NCI-H2171 (cell line): Measurements from ENCODE around the gene IQCF5.
"Not testable (repeated sequence)": the region's sequence is repeated elsewhere in the genome, so short reads cannot be mapped to it uniquely, and the experiment has no call there.

ENCODE experiments used
- DNase-seq: peaks from one replicate; lab custom pipeline; 2025; lab: John Stamatoyannopoulos, UW

Gene IQCF5

DNA sequence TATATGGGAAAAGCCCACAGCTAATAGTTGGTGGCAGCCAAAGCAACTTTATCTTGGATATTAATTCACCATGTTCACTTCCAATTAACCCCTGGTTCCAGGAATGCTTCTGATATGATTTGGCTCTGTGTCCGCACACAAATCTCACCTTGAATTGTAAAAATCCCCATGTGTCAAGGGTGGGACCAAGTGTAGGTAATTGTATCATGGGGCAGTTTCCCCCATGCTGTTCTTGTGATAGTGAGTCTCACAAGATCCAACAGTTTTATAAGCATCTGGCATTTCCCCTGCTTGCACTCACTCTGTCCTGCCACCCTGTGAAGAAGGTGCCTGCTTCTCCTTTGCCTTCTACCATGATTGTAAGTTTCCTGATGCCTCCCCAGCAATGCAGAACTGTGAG is 6.5 kb downstream of the IQCF5 start:
- DNase-seq, result not testable (repeated sequence)

DNA sequence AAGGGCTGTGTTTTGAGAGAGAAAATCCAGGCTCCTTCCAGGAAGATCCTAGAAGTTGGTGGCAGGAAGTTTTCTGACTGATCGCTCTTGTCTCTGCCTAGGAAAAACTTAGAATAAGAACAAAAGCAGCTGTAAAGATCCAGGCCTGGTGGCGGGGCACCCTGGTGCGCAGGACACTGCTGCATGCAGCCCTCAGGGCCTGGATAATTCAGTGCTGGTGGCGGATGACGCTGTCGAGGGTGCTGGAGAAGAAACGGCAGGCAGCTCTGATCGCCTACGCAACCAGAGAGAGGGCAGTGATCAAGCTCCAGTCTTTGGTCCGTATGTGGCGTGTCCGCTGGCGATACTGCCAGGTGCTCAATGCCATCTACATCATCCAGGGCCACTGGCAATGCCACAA is 12.5 kb downstream of the IQCF5 start:
- DNase-seq, result no peak

DNA sequence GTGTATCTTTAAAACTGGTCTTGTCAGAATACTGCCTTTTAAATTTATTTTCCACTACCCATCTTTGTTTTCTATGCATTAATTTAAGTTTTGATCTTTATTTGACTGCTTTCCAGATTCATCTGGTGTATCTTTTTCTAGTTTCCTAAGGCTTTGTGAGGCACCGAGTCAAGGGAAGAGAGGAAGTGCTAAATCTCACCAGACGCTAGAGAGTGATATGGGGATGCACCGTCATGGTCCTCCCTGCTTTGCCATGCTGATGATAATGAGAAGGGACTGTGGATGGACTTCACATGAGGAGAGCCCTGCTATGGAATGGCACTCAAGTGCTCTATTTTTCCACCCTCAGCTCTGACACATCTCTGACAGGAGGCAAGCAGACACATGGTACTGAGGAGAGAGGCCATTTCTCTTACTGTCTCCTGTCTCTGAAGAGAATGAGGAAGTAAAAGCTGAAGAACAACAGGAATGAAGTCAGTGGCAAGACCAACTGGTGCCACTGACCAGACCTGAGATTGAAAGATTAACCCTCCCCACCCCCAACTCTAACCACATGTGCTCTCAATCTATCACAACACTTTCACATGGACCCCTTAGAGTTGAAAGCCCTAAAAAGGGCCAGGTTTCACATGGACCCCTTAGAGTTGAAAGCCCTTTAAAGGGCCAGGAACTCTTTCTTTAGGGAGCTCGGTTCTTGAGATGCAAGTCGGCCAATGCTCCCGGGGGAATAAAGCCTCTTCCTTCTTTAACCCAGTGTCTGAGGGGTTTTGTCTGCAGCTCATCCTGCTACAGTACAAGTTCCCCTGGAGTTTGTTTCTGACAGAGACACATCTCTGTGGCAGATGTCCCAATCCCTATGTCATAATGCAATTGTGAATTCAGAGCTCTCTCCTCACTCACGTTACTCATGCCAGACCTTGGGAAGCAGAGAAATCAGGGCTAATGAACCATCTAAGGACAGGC is 14.4 kb downstream of the IQCF5 start, which contains the start of gene IQCF2:
Gene IQCF2 (plus strand): TSS at position 913 of the 963 bp plus-strand sequence. CDS start 52 bp downstream, outside the sequence.
- no peak for DNase-seq

DNA sequence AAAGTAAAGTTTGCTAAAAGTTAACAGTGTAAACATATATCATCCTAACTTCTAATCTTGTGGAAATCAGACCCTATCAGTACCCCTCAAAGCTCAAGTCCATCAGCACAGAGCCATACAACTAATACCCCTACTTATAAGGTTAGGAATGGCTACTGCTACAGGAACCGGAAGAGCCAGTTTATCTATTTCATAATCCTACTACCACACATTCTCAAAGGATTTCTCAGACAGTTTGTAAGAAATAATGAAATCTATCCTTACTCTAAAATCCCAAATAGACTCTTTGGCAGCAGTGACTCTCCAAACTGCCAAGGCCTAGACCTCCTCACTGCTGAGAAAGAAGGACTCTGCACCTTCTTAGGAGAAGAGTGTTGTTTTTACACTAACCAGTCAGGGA is 20.0 kb downstream of the IQCF5 start:
- DNase-seq, result not testable (repeated sequence)

DNA sequence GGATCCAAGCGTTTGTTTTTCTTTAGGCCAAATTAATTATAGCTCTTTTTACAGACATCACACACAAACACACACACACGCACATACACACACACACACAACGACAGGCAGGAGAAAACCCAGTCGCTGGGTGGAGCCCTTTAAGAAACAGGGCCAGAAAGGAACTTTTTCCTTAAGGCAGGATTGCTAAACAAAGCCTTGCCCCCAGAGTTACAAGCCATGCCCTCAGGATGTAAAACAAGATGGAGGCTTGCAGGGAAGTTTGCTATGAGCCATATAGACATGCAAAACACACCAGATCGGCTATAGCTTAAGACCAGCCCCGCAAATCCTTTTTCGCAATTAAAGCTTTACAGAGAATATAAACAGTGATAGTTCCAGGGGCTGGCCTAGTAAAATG is 30.3 kb downstream of the IQCF5 start:
- no peak for DNase-seq

DNA sequence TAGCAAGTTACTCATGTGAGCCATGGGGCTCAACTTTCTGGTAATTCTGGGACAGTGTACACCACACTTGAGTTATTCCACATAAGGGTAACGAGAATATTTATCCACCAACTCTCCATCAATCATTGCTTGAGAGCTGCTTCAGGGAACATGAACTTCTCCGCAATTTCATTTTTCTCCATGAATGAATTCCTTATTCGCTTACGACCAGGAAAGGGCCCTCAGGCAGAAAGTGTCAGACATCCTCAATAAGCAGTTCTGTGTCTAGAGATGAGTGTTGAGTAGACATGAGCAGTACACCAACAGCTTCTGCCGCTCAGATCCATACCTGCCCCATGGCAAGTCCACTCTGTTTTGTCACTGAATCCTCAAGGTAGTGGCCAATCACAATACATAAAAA is 38.8 kb downstream of the IQCF5 start:
- no peak for DNase-seq

DNA sequence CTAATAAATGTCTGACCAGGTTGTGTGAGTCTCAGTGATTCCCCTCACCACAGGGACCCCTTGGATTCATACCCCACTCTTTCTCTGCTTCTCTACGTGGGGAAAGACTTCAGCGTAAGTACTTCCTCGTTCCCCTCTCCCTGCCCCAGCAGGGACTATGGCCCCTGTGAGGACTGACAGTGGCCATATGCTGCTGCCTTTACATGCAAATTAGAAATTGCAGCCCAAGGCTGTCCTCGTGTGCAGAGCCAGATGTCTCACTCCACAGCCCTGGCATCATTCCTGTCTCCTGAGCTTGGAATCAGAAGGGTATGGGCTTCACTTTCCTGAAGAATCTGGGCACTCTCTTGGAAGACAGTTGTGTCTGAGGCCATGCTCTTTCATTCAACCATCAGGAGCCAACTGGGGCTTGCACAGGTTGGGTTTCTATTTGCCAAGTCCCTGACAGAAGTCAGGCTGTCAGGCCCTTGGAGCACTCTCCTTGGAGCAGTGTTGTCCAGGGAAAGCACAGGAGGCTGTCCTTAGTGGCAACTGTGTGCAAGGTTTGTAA is 44.5 kb downstream of the IQCF5 start:
- no peak for DNase-seq

DNA sequence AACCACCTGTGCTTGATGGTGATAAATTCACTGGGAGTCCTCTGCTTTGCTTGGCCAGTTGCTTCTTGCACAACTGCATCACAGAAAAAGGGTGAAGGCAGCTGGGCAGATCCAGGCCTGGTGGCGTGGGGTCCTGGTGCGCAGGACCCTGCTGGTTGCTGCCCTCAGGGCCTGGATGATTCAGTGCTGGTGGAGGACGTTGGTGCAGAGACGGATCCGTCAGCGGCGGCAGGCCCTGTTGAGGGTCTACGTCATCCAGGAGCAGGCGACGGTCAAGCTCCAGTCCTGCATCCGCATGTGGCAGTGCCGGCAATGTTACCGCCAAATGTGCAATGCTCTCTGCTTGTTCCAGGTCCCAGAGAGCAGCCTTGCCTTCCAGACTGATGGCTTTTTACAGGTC is 45.1 kb downstream of the IQCF5 start:
- no peak for DNase-seq

DNA sequence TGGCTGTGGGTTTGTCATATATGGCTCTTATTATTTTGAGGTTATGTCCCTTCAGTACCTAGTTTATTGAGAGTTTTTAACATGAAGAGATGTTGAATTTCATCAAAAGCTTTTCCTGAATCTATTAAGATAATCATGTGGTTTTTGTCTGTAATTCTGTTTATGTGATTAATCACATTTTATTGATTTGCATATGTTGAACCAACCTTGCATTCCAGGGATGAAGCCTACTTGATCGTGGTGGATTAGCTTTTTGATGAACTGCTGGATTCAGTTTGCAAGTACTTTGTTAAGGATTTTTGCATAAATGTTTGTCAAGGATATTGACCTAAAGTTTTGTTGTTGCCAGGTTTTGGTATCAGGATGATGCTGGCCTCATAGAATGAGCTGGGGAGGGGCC is 47.1 kb downstream of the IQCF5 start:
- DNase-seq, result no peak
